Prostate gland (tissue), 2 donors: ENCODE results near the gene PHC2.

Experiments used
- POLR2A ChIP-seq: fragments of 450-650 bp; IDR thresholded peaks from one replicate; pipeline ENCODE4 v1.6.1; 2016; ENCODE audit warnings: antibody characterized with exemption, mild to moderate bottlenecking
- POLR2AphosphoS5 ChIP-seq: sonication (generic); formaldehyde crosslinking; IDR thresholded peaks from one replicate; pipeline ENCODE4 v1.6.1; 2017; ENCODE audit warnings: antibody characterized with exemption
- TF ChIP-seq, protein P1 (sequence below), 4 experiments: fragments of 200-600 bp in 2 of 4; fragments of 450-650 bp in 2 of 4; sonication (generic) in 2 of 4; IDR thresholded peaks; 1 replicate in 3 of 4; 2 replicates in 1 of 4; pipeline ENCODE4 v1.5.1; 2016 to 2019; ENCODE audit warnings: antibody characterized with exemption in 4 of 4, mild to moderate bottlenecking in 2 of 4, moderate library complexity in 2 of 4

DNA sequence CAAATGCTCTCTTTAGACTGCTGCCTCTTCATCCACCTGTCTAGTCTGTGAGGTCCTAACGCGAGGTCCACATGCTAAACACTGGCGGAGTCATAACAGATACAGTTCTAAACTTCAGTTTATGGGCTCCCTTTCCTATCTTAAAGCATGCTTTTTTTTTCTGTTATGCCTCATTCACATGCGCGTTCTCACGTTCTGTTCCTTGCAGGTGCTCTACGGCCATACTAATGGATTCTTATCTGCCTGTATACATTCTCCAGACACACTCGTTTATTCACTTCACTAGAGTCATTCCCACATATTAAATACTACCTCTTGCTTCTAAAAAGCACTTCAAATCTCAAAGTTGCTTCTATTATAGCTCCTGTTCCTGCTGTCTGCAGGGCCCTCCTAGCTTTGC, 38.7 kb downstream of the PHC2 start:
- TF ChIP-seq POLR2AphosphoS5 (no peak), POLR2A (no peak)
- TF ChIP-seq, protein P1, sequence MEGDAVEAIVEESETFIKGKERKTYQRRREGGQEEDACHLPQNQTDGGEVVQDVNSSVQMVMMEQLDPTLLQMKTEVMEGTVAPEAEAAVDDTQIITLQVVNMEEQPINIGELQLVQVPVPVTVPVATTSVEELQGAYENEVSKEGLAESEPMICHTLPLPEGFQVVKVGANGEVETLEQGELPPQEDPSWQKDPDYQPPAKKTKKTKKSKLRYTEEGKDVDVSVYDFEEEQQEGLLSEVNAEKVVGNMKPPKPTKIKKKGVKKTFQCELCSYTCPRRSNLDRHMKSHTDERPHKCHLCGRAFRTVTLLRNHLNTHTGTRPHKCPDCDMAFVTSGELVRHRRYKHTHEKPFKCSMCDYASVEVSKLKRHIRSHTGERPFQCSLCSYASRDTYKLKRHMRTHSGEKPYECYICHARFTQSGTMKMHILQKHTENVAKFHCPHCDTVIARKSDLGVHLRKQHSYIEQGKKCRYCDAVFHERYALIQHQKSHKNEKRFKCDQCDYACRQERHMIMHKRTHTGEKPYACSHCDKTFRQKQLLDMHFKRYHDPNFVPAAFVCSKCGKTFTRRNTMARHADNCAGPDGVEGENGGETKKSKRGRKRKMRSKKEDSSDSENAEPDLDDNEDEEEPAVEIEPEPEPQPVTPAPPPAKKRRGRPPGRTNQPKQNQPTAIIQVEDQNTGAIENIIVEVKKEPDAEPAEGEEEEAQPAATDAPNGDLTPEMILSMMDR (IDR thresholded peaks at IDR 0.05) = no peak
